ENCODE results near the gene PTPRA. TPM values are rescaled to one million over a fixed set of nuclear protein-coding genes. Genes with fewer than 3 reads are reported as not detected.

The PTPRA gene
- total and polyA plus RNA-seq, 2 of the 8 experiments (the other 6 are each of a cell fraction or from before 2014, with no cell fraction given), result 47.7 to 51.3 TPM

- TF ChIP-seq CHD7 (IDR thresholded peaks at IDR 0.05; ENCODE audit: insufficient replicate concordance, low read length), result no peak
- TF ChIP-seq CTBP2 (IDR thresholded peaks at IDR 0.05; ENCODE audit: borderline replicate concordance, insufficient read depth, insufficient read length, low read length), result no peak
- no peak for TF ChIP-seq TCF12 (IDR thresholded peaks at IDR 0.05; ENCODE audit: low read depth, low read length)
- no peak for TF ChIP-seq PHF8 (conservative IDR thresholded peaks at IDR 0.05; ENCODE audit: low read depth, low read length)
- TF ChIP-seq CBX5 (IDR thresholded peaks at IDR 0.05; ENCODE audit: low read depth, low read length), result no peak
- no peak for TF ChIP-seq SIN3A (conservative IDR thresholded peaks at IDR 0.05 in 1 of 2, IDR thresholded peaks at IDR 0.05 in 1 of 2; ENCODE audit: low read depth in 1 of 2, low read length in 2 of 2)
- TF ChIP-seq JUN (IDR thresholded peaks at IDR 0.05; ENCODE audit: low read depth, low read length), result no peak
- TF ChIP-seq ATF3 (IDR thresholded peaks at IDR 0.05; ENCODE audit: insufficient read depth, low read depth, low read length), result no peak
Measured at GRCh38 chr20:2918096-2919049, 45.1 kb downstream of the PTPRA start (continued).
